OCI-M2 (cell line): ENCODE measurements around the gene TMEM128.
"Not testable (repeated sequence)": the region's sequence is repeated elsewhere in the genome, so short reads cannot be mapped to it uniquely, and the experiment has no call there.

Experiments
- DNase-seq: peaks from one replicate; lab custom pipeline; 2025; ENCODE audit not compliant: unreplicated experiment; lab: John Stamatoyannopoulos, UW

The TMEM128 gene

DNA sequence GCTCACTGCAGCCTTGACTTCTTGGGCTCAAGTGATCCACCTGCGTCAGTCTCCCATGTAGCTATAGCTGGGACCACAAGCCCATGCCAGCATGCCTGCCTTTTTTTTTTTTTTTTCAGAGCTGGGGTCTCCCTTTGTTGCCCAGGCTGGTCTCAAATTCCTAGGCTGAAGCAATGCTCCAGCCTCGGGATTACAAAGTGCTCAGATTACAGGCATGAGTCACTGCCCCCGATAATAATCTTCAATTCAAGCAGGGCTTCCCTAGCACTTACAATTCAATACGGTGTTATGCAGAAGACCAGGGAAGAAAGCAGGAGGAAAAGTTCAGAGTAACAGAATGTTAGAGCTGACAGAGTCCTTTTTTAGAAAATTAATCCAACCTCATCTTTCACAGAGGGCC is 47.4 kb downstream of the TMEM128 start:
- DNase-seq, result no peak

GRCh38 chr4:4195354-4195753 is 52.7 kb downstream of the TMEM128 start:
- DNase-seq, result no peak

GRCh38 chr4:4188557-4188956 is 59.5 kb downstream of the TMEM128 start:
- DNase-seq, result not testable (repeated sequence)
